Spleen (tissue), 3 donors: Measurements from ENCODE around the gene CNTNAP2.

Source experiments
- POLR2A ChIP-seq, 3 donors: fragments of 450-650 bp; IDR thresholded peaks; one replicate each; pipeline ENCODE4 v1.5.1; 2017; ENCODE audit warnings: antibody characterized with exemption in 3 of 3, mild to moderate bottlenecking in 1 of 3
- POLR2AphosphoS5 ChIP-seq, 3 donors: sonication (generic); formaldehyde crosslinking; IDR thresholded peaks; one replicate each; pipeline ENCODE4 v1.5.1; 2017; ENCODE audit warnings: antibody characterized with exemption in 3 of 3

DNA sequence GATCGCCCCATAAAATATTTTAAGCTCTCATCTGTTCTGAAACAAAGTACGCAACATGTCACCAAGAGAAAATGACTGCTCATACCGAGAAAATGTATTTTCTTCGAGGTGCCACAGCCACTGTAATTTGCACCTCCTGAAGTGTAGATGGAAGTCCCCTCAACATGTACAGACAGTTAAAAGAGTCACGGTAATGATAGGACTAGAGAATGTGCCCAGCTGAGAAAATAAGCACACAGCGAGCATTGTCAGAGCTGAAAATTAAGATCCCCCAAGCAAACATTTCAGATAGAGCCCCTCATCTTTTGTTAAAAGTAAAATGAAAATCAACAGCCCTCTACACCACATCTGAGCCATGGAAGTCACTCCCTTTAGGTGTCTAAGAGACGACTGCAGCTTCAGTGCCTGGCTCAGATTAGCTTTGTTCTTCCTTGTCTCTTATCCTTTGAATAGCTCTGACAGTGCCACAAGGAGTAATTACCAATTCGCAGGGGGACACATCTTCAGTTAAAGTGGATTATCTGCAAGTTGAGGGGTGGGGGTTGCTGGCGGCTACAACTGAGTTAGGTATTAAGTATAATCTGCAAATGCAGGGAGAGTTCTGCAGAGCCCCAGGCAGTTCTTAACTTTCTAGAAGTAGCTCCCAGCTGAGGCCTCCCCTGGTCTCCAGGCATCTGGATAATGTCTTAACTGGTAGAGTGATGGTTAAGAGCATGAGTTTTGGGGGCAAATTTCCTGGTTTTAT lies 2251.3 kb downstream of the CNTNAP2 start:
- TF ChIP-seq POLR2A (IDR thresholded peaks at IDR 0.05) (no peak), POLR2AphosphoS5 (IDR thresholded peaks at IDR 0.05) (no peak)
